ENCODE measurements around the gene ZNF581.

- TF ChIP-seq CTCF (IDR thresholded peaks at IDR 0.05): no peak
- no peak for TF ChIP-seq SIN3A (IDR thresholded peaks at IDR 0.05; ENCODE audit: borderline replicate concordance, insufficient read depth, low read depth, low read length)
- TF ChIP-seq REST (IDR thresholded peaks at IDR 0.05; ENCODE audit: insufficient read depth in 1 of 2, low read depth in 2 of 2, low read length in 1 of 2): no peak
- TF ChIP-seq TCF7L2 (IDR thresholded peaks at IDR 0.05; ENCODE audit: low read depth, low read length): no peak
Measured at GRCh38 chr19:55596304-55596703, 47.1 kb upstream of the ZNF581 start.
